GM12878 (cell line): ENCODE results near the gene ALAS1. TPM values are rescaled to one million over a fixed set of nuclear protein-coding genes. Genes with fewer than 3 reads are reported as not detected.

Source experiments
- BCL11A ChIP-seq: IDR thresholded peaks from 2 replicates; pipeline ENCODE4 v1.6.1; 2011; ENCODE audit warnings: low read depth, low read length
- CBX5 ChIP-seq: sonication (generic); IDR thresholded peaks from 2 replicates; pipeline ENCODE4 v1.6.1; 2016; ENCODE audit warnings: low read depth, moderate library complexity, mild to moderate bottlenecking, inconsistent platforms
- CHD1 ChIP-seq: IDR thresholded peaks from 2 replicates; pipeline ENCODE4 v1.6.1; 2012; ENCODE audit warnings: low read depth, low read length, improper control_type of control experiment
- FOS ChIP-seq: IDR thresholded peaks from 3 replicates; pipeline ENCODE4 v1.6.1; 2011; ENCODE audit warnings: borderline replicate concordance; ENCODE audit not compliant: insufficient read length; ENCODE audit errors: extremely low read depth
- HDGF ChIP-seq: fragments of 450-650 bp; IDR thresholded peaks from 2 replicates; pipeline ENCODE4 v1.6.1; 2016; ENCODE audit warnings: antibody characterized with exemption
- MEF2A ChIP-seq: IDR thresholded peaks from 2 replicates; pipeline ENCODE4 v1.6.1; 2011; ENCODE audit warnings: low read depth, mild to moderate bottlenecking, low read length, moderate library complexity; ENCODE audit not compliant: insufficient read depth
- MTA2 ChIP-seq: fragments of 450-650 bp; IDR thresholded peaks from 2 replicates; pipeline ENCODE4 v1.6.1; 2016; ENCODE audit warnings: low read depth, mild to moderate bottlenecking, moderate library complexity
- MYB ChIP-seq: fragments of 150-350 bp; IDR thresholded peaks from 2 replicates; pipeline ENCODE4 v1.6.1; 2014; ENCODE audit warnings: mild to moderate bottlenecking, low read depth, low read length, borderline replicate concordance
- RB1 ChIP-seq: fragments of 450-650 bp; formaldehyde crosslinking; IDR thresholded peaks from 2 replicates; pipeline ENCODE4 v1.6.1; 2017; ENCODE audit warnings: mild to moderate bottlenecking, borderline replicate concordance
- RUNX3 ChIP-seq: IDR thresholded peaks from 2 replicates; pipeline ENCODE4 v1.6.1; 2012; ENCODE audit warnings: low read length, inconsistent platforms
- STAT3 ChIP-seq: IDR thresholded peaks from 2 replicates; pipeline ENCODE4 v1.6.1; 2011; ENCODE audit warnings: low read depth, low read length, improper control_type of control experiment
- ZNF274 ChIP-seq: IDR thresholded peaks from one replicate; pipeline ENCODE4 v1.8.0; 2011; ENCODE audit not compliant: insufficient read length, insufficient read depth
- polyA plus RNA-seq, 11 experiments: library from polyadenylated mRNA; depleted of rRNA in 4 of 11; unstranded in 6 of 11; stranded (reverse) in 5 of 11; fragments of >200 nt; fragmentation: Nextera tagmentation in 4 of 11; fragmentation: Illumina TruSeq in 1 of 11; extraction: Ambion mirVana in 4 of 11; extraction: Trizol in 1 of 11; gene quantifications; 1 replicate in 1 of 11; 2 replicates in 10 of 11; pipeline versions ENCODE4 v1.2.1 to v1.2.3, GENCODE V29; 2011 to 2016; ENCODE audit warnings: inconsistent platforms in 2 of 11, missing spikeins in 2 of 11, low read depth in 1 of 11
- total RNA-seq, 4 experiments: library from RNA; depleted of rRNA in 3 of 4; stranded (reverse); fragments of >200 nt in 3 of 4; fragmentation: Illumina TruSeq in 1 of 4; extraction: Trizol in 1 of 4; gene quantifications; 2 replicates each; pipeline versions ENCODE4 v1.2.1 to v1.2.3, GENCODE V29; 2013 to 2021
- TF ChIP-seq, protein P1 (sequence below): IDR thresholded peaks from 2 replicates; pipeline ENCODE4 v1.6.1; 2011; ENCODE audit warnings: borderline replicate concordance, low read depth, mild to moderate bottlenecking, moderate library complexity, mixed read lengths, low read length; ENCODE audit not compliant: insufficient read depth; ENCODE audit errors: extremely low read length
- TF ChIP-seq, protein P2 (sequence below): IDR thresholded peaks from 2 replicates; pipeline ENCODE4 v1.6.1; 2012; ENCODE audit warnings: low read length, inconsistent platforms
- TF ChIP-seq, protein P3 (sequence below): fragments of 450-650 bp; IDR thresholded peaks from 2 replicates; pipeline ENCODE4 v1.6.1; 2018; ENCODE audit warnings: borderline replicate concordance, mild to moderate bottlenecking; ENCODE audit not compliant: partially characterized antibody
- TF ChIP-seq, protein P4 (sequence below): fragments of 450-650 bp; IDR thresholded peaks from 2 replicates; pipeline ENCODE4 v1.6.1; 2017; ENCODE audit warnings: mild to moderate bottlenecking, moderate library complexity
- TF ChIP-seq, protein P5 (sequence below): fragments of 450-650 bp; IDR thresholded peaks from 2 replicates; pipeline ENCODE4 v1.6.1; 2017; ENCODE audit warnings: mild to moderate bottlenecking, low read depth, inconsistent platforms; ENCODE audit not compliant: poor library complexity, severe bottlenecking

The ALAS1 gene
- total and polyA plus RNA-seq, 10 of the 15 experiments (the other 5 are each of a cell fraction or from before 2014, with no cell fraction given) = 69.9 to 115 (median 94.1) TPM

DNA sequence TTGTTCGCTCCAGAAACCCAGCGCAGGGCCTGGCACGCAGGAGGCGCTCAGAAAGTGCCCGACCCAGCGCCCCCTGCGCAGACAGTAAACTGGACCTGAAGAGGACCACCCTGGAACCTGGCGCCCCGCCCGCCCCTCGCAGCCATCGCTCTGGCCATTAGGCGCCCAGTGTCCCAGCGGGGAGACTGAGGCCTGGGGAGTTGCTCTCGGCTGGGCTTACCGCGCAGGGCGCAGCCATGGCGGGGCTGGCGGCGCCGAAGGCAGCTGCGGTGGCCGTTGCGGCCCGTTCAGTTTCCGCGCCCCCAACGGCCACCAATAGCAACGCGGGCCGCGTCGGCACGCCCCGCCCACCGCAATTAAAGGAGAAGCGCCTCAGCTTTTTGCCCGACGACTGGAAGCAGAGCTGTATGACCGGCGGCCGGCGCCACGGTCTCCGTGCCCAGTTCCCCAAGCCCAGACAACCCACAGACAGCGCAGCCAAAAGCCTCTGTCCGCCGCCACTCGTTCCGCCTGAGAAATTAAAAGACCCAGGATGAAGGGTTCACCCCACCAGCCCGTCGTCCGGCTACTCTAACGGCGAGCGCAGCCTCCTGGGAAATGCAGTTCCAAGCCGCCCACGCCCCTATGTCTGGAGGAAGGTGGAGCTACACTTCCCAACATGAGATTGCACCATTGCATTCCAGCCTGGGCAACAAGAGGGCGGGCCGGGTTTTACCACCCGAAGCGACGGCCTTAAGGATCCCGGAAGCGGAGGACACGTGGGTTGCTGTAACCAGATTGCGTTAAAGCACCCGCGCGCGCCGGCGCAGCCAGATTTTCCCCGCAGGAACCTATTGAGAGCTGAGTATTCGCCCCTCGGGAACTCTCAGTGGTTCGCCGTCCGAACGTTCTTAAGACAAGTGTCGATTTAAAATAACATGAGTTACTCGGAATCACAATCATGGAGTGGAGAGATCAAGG lies 43.5 kb upstream of the ALAS1 start, which contains the start of gene POC1A (continued):
- TF ChIP-seq FOS = no peak
- peak; percentile 43 for TF ChIP-seq MTA2
- TF ChIP-seq, protein P1, sequence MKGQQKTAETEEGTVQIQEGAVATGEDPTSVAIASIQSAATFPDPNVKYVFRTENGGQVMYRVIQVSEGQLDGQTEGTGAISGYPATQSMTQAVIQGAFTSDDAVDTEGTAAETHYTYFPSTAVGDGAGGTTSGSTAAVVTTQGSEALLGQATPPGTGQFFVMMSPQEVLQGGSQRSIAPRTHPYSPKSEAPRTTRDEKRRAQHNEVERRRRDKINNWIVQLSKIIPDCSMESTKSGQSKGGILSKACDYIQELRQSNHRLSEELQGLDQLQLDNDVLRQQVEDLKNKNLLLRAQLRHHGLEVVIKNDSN = peak; percentile 78
- no peak for TF ChIP-seq ZNF274
- no peak for TF ChIP-seq STAT3
- TF ChIP-seq HDGF = no peak
- peak; percentile 67 for TF ChIP-seq RUNX3
- TF ChIP-seq, protein P2, sequence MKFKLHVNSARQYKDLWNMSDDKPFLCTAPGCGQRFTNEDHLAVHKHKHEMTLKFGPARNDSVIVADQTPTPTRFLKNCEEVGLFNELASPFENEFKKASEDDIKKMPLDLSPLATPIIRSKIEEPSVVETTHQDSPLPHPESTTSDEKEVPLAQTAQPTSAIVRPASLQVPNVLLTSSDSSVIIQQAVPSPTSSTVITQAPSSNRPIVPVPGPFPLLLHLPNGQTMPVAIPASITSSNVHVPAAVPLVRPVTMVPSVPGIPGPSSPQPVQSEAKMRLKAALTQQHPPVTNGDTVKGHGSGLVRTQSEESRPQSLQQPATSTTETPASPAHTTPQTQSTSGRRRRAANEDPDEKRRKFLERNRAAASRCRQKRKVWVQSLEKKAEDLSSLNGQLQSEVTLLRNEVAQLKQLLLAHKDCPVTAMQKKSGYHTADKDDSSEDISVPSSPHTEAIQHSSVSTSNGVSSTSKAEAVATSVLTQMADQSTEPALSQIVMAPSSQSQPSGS = no peak
- TF ChIP-seq, protein P3, sequence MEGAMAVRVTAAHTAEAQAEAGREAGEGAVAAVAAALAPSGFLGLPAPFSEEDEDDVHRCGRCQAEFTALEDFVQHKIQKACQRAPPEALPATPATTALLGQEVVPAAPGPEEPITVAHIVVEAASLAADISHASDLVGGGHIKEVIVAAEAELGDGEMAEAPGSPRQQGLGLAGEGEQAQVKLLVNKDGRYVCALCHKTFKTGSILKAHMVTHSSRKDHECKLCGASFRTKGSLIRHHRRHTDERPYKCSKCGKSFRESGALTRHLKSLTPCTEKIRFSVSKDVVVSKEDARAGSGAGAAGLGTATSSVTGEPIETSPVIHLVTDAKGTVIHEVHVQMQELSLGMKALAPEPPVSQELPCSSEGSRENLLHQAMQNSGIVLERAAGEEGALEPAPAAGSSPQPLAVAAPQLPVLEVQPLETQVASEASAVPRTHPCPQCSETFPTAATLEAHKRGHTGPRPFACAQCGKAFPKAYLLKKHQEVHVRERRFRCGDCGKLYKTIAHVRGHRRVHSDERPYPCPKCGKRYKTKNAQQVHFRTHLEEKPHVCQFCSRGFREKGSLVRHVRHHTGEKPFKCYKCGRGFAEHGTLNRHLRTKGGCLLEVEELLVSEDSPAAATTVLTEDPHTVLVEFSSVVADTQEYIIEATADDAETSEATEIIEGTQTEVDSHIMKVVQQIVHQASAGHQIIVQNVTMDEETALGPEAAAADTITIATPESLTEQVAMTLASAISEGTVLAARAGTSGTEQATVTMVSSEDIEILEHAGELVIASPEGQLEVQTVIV = peak; percentile 84
- TF ChIP-seq, protein P4, sequence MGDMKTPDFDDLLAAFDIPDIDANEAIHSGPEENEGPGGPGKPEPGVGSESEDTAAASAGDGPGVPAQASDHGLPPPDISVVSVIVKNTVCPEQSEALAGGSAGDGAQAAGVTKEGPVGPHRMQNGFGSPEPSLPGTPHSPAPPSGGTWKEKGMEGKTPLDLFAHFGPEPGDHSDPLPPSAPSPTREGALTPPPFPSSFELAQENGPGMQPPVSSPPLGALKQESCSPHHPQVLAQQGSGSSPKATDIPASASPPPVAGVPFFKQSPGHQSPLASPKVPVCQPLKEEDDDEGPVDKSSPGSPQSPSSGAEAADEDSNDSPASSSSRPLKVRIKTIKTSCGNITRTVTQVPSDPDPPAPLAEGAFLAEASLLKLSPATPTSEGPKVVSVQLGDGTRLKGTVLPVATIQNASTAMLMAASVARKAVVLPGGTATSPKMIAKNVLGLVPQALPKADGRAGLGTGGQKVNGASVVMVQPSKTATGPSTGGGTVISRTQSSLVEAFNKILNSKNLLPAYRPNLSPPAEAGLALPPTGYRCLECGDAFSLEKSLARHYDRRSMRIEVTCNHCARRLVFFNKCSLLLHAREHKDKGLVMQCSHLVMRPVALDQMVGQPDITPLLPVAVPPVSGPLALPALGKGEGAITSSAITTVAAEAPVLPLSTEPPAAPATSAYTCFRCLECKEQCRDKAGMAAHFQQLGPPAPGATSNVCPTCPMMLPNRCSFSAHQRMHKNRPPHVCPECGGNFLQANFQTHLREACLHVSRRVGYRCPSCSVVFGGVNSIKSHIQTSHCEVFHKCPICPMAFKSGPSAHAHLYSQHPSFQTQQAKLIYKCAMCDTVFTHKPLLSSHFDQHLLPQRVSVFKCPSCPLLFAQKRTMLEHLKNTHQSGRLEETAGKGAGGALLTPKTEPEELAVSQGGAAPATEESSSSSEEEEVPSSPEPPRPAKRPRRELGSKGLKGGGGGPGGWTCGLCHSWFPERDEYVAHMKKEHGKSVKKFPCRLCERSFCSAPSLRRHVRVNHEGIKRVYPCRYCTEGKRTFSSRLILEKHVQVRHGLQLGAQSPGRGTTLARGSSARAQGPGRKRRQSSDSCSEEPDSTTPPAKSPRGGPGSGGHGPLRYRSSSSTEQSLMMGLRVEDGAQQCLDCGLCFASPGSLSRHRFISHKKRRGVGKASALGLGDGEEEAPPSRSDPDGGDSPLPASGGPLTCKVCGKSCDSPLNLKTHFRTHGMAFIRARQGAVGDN = no peak
- TF ChIP-seq, protein P5, sequence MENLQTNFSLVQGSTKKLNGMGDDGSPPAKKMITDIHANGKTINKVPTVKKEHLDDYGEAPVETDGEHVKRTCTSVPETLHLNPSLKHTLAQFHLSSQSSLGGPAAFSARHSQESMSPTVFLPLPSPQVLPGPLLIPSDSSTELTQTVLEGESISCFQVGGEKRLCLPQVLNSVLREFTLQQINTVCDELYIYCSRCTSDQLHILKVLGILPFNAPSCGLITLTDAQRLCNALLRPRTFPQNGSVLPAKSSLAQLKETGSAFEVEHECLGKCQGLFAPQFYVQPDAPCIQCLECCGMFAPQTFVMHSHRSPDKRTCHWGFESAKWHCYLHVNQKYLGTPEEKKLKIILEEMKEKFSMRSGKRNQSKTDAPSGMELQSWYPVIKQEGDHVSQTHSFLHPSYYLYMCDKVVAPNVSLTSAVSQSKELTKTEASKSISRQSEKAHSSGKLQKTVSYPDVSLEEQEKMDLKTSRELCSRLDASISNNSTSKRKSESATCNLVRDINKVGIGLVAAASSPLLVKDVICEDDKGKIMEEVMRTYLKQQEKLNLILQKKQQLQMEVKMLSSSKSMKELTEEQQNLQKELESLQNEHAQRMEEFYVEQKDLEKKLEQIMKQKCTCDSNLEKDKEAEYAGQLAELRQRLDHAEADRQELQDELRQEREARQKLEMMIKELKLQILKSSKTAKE = peak; percentile 18
- TF ChIP-seq BCL11A = no peak
- no peak for TF ChIP-seq MEF2A
- TF ChIP-seq RB1 = no peak
- no peak for TF ChIP-seq MYB
- TF ChIP-seq CHD1 = 0 out of 2 replicates have a peak, but pooled peaks have one; percentile 66
- TF ChIP-seq CBX5 = no peak
